SU-DHL-6 (cell line): ENCODE data around the gene RNFT2.
"Not testable (repeated sequence)": the region's sequence is repeated elsewhere in the genome, so short reads cannot be mapped to it uniquely, and the experiment has no call there.

Source experiments
- CTCF ChIP-seq: fragments of 200-600 bp; sonication (generic); IDR thresholded peaks from one replicate; pipeline ENCODE4 v1.5.1; 2017; ENCODE audit warnings: antibody characterized with exemption, mild to moderate bottlenecking, low read length, moderate library complexity; ENCODE audit not compliant: insufficient read depth, poor library complexity, severe bottlenecking
- EZH2phosphoT487 ChIP-seq: fragments of 200-600 bp; sonication (generic), shearing (Covaris generic); conservative IDR thresholded peaks from 2 replicates; pipeline ENCODE4 v1.6.1; 2018; ENCODE audit warnings: mild to moderate bottlenecking, antibody characterized with exemption, low read length, moderate library complexity, mixed read lengths

DNA sequence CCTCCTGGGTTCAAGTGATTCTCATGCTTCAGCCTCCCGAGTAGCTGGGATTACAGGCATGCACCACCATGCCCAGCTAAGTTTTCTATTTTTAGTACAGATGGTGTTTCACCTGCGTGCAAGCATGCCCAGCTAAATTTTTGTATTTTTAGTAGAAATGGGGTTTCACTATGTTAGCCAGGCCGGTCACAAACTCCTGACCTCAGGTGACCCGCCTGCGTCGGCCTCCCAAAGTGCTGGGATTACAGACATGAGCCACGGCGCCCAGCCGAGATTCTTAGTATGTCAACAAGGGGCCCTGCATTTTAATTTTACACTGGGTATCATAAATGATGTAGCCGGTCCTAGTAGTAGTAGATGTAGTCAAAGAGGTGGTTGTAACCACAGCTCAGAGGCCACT lies 76.7 kb downstream of the RNFT2 start:
- not testable (repeated sequence) for TF ChIP-seq CTCF, EZH2phosphoT487
